Liver (tissue), 9 donors: ENCODE data around the gene ADGRA1. TPM values are rescaled to one million over a fixed set of nuclear protein-coding genes. Genes with fewer than 3 reads are reported as not detected.

ENCODE experiments used
- DNase-seq: peaks from one replicate; pipeline ENCODE4 v3.0.0-alpha.2; 2017; ENCODE audit warnings: low spot score
- H3K27ac ChIP-seq, 2 donors: one replicate each; pipeline ENCODE4 v1.7.0; 2013; ENCODE audit warnings: inconsistent platforms in 2 of 2, low read length in 2 of 2, control low read depth in 1 of 2, low read depth in 1 of 2, mild to moderate bottlenecking in 1 of 2
- H3K27me3 ChIP-seq, 4 donors: one replicate each; pipeline versions ENCODE4 v1.6.1 to v1.7.0; 2013; ENCODE audit warnings: low read length in 3 of 4, inconsistent platforms in 1 of 4, mild to moderate bottlenecking in 1 of 4, moderate library complexity in 1 of 4; ENCODE audit not compliant: control insufficient read depth in 4 of 4, insufficient read depth in 4 of 4
- H3K36me3 ChIP-seq, 4 donors: one replicate each; pipeline versions ENCODE4 v1.6.1 to v1.7.0; 2013; ENCODE audit warnings: low read length in 3 of 4, mild to moderate bottlenecking in 3 of 4, low read depth in 1 of 4, moderate library complexity in 1 of 4; ENCODE audit not compliant: control insufficient read depth in 4 of 4, insufficient read depth in 3 of 4
- H3K4me1 ChIP-seq, 4 donors: one replicate each; pipeline versions ENCODE4 v1.6.1 to v1.7.0; 2013; ENCODE audit warnings: low read length in 3 of 4, mild to moderate bottlenecking in 3 of 4, moderate library complexity in 1 of 4; ENCODE audit not compliant: control insufficient read depth in 4 of 4, insufficient read depth in 4 of 4
- H3K4me3 ChIP-seq, 3 donors: one replicate each; pipeline versions ENCODE4 v1.6.1 to v1.7.0; 2013; ENCODE audit warnings: low read length in 3 of 3, control low read depth in 1 of 3, low read depth in 1 of 3, mild to moderate bottlenecking in 1 of 3
- H3K9ac ChIP-seq, 2 donors: one replicate each; pipeline ENCODE4 v1.7.0; 2013; ENCODE audit warnings: low read length in 2 of 2, mild to moderate bottlenecking in 2 of 2, moderate library complexity in 2 of 2, control low read depth in 1 of 2, low read depth in 1 of 2
- H3K9me3 ChIP-seq, 4 donors: one replicate each; pipeline versions ENCODE4 v1.6.1 to v1.7.0; 2013; ENCODE audit warnings: low read length in 3 of 4; ENCODE audit not compliant: control insufficient read depth in 4 of 4
- ATF3 ChIP-seq: IDR thresholded peaks from 2 replicates; pipeline ENCODE4 v1.6.1; 2016; ENCODE audit warnings: antibody characterized with exemption
- EGR1 ChIP-seq, 2 donors: IDR thresholded peaks; 2 replicates each; pipeline ENCODE4 v1.6.1; 2016 to 2018; ENCODE audit warnings: antibody characterized with exemption in 2 of 2, low read depth in 2 of 2
- FOXA1 ChIP-seq: IDR thresholded peaks from 2 replicates; pipeline ENCODE4 v1.6.1; 2016; ENCODE audit warnings: antibody characterized with exemption
- FOXA2 ChIP-seq: IDR thresholded peaks from 2 replicates; pipeline ENCODE4 v1.6.1; 2016; ENCODE audit warnings: antibody characterized with exemption
- GABPA ChIP-seq, 2 donors: IDR thresholded peaks in 1 of 2; conservative IDR thresholded peaks in 1 of 2; 2 replicates each; pipeline ENCODE4 v1.6.1; 2016; ENCODE audit warnings: antibody characterized with exemption in 2 of 2, mild to moderate bottlenecking in 1 of 2, moderate library complexity in 1 of 2
- HNF4A ChIP-seq, 2 donors: conservative IDR thresholded peaks; 2 replicates each; pipeline ENCODE4 v1.6.1; 2016; ENCODE audit warnings: antibody characterized with exemption in 2 of 2, mild to moderate bottlenecking in 2 of 2
- HNF4G ChIP-seq: IDR thresholded peaks from 2 replicates; pipeline ENCODE4 v1.6.1; 2016; ENCODE audit warnings: antibody characterized with exemption
- JUND ChIP-seq, 2 donors: IDR thresholded peaks; 2 replicates each; pipeline ENCODE4 v1.6.1; 2016; ENCODE audit warnings: antibody characterized with exemption in 2 of 2
- MAX ChIP-seq: IDR thresholded peaks from 2 replicates; pipeline ENCODE4 v1.6.1; 2016; ENCODE audit warnings: antibody characterized with exemption
- NR2F2 ChIP-seq: IDR thresholded peaks from 2 replicates; pipeline ENCODE4 v1.6.1; 2016; ENCODE audit warnings: antibody characterized with exemption
- RAD21 ChIP-seq, 2 donors: IDR thresholded peaks; 2 replicates each; pipeline ENCODE4 v1.6.1; 2016; ENCODE audit warnings: antibody characterized with exemption in 2 of 2, mild to moderate bottlenecking in 2 of 2
- REST ChIP-seq: IDR thresholded peaks from 2 replicates; pipeline ENCODE4 v1.6.1; 2016; ENCODE audit warnings: antibody characterized with exemption, mild to moderate bottlenecking
- RXRA ChIP-seq, 2 donors: IDR thresholded peaks; 2 replicates each; pipeline ENCODE4 v1.6.1; 2017 to 2018; ENCODE audit warnings: antibody characterized with exemption in 2 of 2, mild to moderate bottlenecking in 1 of 2
- SP1 ChIP-seq: IDR thresholded peaks from 2 replicates; pipeline ENCODE4 v1.6.1; 2018; ENCODE audit warnings: antibody characterized with exemption, mild to moderate bottlenecking
- TAF1 ChIP-seq: conservative IDR thresholded peaks from 2 replicates; pipeline ENCODE4 v1.6.1; 2016; ENCODE audit warnings: antibody characterized with exemption, mild to moderate bottlenecking
- YY1 ChIP-seq: IDR thresholded peaks from 2 replicates; pipeline ENCODE4 v1.6.1; 2016; ENCODE audit warnings: antibody characterized with exemption, mild to moderate bottlenecking
- ZBTB33 ChIP-seq: IDR thresholded peaks from 2 replicates; pipeline ENCODE4 v1.6.1; 2016; ENCODE audit warnings: antibody characterized with exemption
- WGBS: extraction: QIAGEN DNeasy Blood & Tissue Kit; methylation state at CpG from one replicate; pipeline ENCODE4 v1.1.7; 2013; 5-methylcytosine and 5-hydroxymethylcytosine counted together
- polyA plus RNA-seq, 2 donors: library from polyadenylated mRNA; stranded (reverse) in 1 of 2; unstranded in 1 of 2; fragments of 200-250 nt in 1 of 2; fragments of >200 nt in 1 of 2; fragmentation: Nextera tagmentation in 1 of 2; extraction: Ambion mirVana in 1 of 2; gene quantifications; one replicate each; pipeline versions ENCODE4 v1.2.1 to v1.2.3, GENCODE V29; 2013 to 2015
- total RNA-seq, 2 donors: library from RNA; depleted of rRNA; stranded (reverse); fragments of >200 nt; gene quantifications; one replicate each; pipeline ENCODE4 v1.2.3, GENCODE V29; 2014
- donor health status: healthy.
- donor health status: healthy.
- donor health status: healthy.
- donor health status: healthy.
- donor health status: healthy.

ADGRA1 gene
- total and polyA plus RNA-seq, 4 donors: 0.08 to 0.70 (median 0.12) TPM; not detected in 1

GRCh38 chr10:133115976-133116375 is 28.3 kb downstream of the ADGRA1 start (continued):
- TF ChIP-seq ATF3 (no peak), ZBTB33 (no peak), HNF4G (no peak), FOXA1 (no peak), GABPA (IDR thresholded peaks at IDR 0.05 in 1 of 2, conservative IDR thresholded peaks at IDR 0.05 in 1 of 2) (no peak)

- H3K9me3 ChIP-seq: peaks cover 0 to 3% (median 0%) of the 10 kb centered on the region in 4 donors
- H3K4me1 ChIP-seq: no peaks in the 10 kb centered on the region
- TF ChIP-seq GABPA (IDR thresholded peaks at IDR 0.05 in 1 of 2, conservative IDR thresholded peaks at IDR 0.05 in 1 of 2) (no peak), TAF1 (no peak), RAD21 (IDR thresholded peaks at IDR 0.05) (no peak), JUND (IDR thresholded peaks at IDR 0.05) (no peak), EGR1 (IDR thresholded peaks at IDR 0.05; ENCODE audit: low read depth in 2 of 2) (no peak), HNF4A (conservative IDR thresholded peaks at IDR 0.05) (no peak), RXRA (IDR thresholded peaks at IDR 0.05) (no peak), HNF4G (no peak), ATF3 (no peak), MAX (no peak), NR2F2 (no peak), YY1 (no peak), REST (no peak), SP1 (no peak), FOXA2 (no peak)
- no peaks in the 10 kb centered on the region for H3K36me3 ChIP-seq
- H3K27ac ChIP-seq: no peak overlapping the region
- DNase-seq: no peak
- no peaks in the 10 kb centered on the region for H3K27me3 ChIP-seq
- H3K9ac ChIP-seq: no peak overlapping the region
- no peak overlapping the region for H3K4me3 ChIP-seq
- 76% methylated on average over 14 of the region's 14 CpGs for WGBS
Measured at GRCh38 chr10:133116455-133116854, 28.7 kb downstream of the ADGRA1 start.
